Kidney epithelial cell (primary cell): ENCODE results near the gene CIART. TPM values are rescaled to one million over a fixed set of nuclear protein-coding genes. Genes with fewer than 3 reads are reported as not detected.
A peak's percentile ranks its signal among the peaks of the same experiment; 100 is the strongest.
"Not testable (repeated sequence)": the region's sequence is repeated elsewhere in the genome, so short reads cannot be mapped to it uniquely, and the experiment has no call there.

Experiments
- DNase-seq: peaks from one replicate; pipeline ENCODE4 v3.0.0-alpha.2; 2010; ENCODE audit warnings: low read depth
- H3K27me3 ChIP-seq: 2 replicates; pipeline ENCODE4 v1.6.0; 2011; ENCODE audit warnings: low read length; ENCODE audit not compliant: control insufficient read depth, insufficient read depth
- H3K36me3 ChIP-seq: 2 replicates; pipeline ENCODE4 v1.5.1; 2011; ENCODE audit warnings: low read length; ENCODE audit not compliant: control insufficient read depth, insufficient read depth
- H3K4me3 ChIP-seq: 2 replicates; pipeline ENCODE4 v1.5.1; 2011; ENCODE audit warnings: low read depth, mild to moderate bottlenecking, control low read depth, low read length
- CTCF ChIP-seq: IDR thresholded peaks from 2 replicates; pipeline ENCODE4 v1.5.1; 2011; ENCODE audit warnings: mild to moderate bottlenecking, moderate library complexity, low read length, control low read depth, inconsistent platforms; ENCODE audit not compliant: insufficient read depth, poor library complexity, severe bottlenecking
- total RNA-seq: library from RNA; depleted of rRNA; stranded (reverse); fragments of >200 nt; gene quantifications from 2 replicates; pipeline ENCODE4 v1.2.3, GENCODE V29; 2015

CIART gene
- total RNA-seq, result 1.8 and 2.4 TPM in 2 replicates

- TF ChIP-seq CTCF, result no peak
- Histone ChIP-seq H3K27me3 (peaks cover 2% of the 10 kb centered on the region), H3K4me3 (peak within 1 kb of the TSS; percentile 56), H3K36me3 (no peaks in the 10 kb centered on the region)
- peak; percentile 98 for DNase-seq
Observed at GRCh38 chr1:150281758-150282557, at the start of gene CIART. Gene CIART (plus strand): TSS chr1:150282554. CDS start chr1:150283268, 714 bp downstream.

- DNase-seq, H3K27me3 ChIP-seq, H3K36me3 ChIP-seq, H3K4me3 ChIP-seq: not testable (repeated sequence)
Observed at GRCh38 chr1:150232921-150233320, 49.4 kb upstream of the CIART start.

- DNase-seq, result no peak
- no peak for TF ChIP-seq CTCF
- Histone ChIP-seq H3K36me3 (no peaks in the 10 kb centered on the region), H3K27me3 (no peaks in the 10 kb centered on the region), H3K4me3 (peak overlapping the region; percentile 85)
Observed at GRCh38 chr1:150233359-150234308, 48.7 kb upstream of the CIART start.

GRCh38 chr1:150234309-150234565, 48.1 kb upstream of the CIART start:
- no peaks in the 10 kb centered on the region for H3K27me3 ChIP-seq
- H3K4me3 ChIP-seq, result peak overlapping the region; percentile 85
- DNase-seq, result no peak
- H3K36me3 ChIP-seq, result no peaks in the 10 kb centered on the region
- no peak for TF ChIP-seq CTCF

- Histone ChIP-seq H3K36me3 (no peaks in the 10 kb centered on the region), H3K27me3 (no peaks in the 10 kb centered on the region), H3K4me3 (peak overlapping the region; percentile 85)
- no peak for TF ChIP-seq CTCF
- DNase-seq, result no peak
Observed at GRCh38 chr1:150234566-150235293, 47.6 kb upstream of the CIART start.

- H3K4me3 ChIP-seq, result peak overlapping the region; percentile 85
- TF ChIP-seq CTCF, result no peak
- H3K36me3 ChIP-seq, result no peaks in the 10 kb centered on the region
- no peak for DNase-seq
- no peaks in the 10 kb centered on the region for H3K27me3 ChIP-seq
Observed at GRCh38 chr1:150235294-150235851, 47.0 kb upstream of the CIART start.
